Glutamatergic neuron (in vitro differentiated cells): ENCODE results near the gene ARL15. TPM values are rescaled to one million over a fixed set of nuclear protein-coding genes. Genes with fewer than 3 reads are reported as not detected.

Source experiments
- DNase-seq: peaks from one replicate; pipeline ENCODE4 v3.0.0; 2022
- H3K27ac Mint-ChIP-seq: one replicate; pipeline ENCODE4 v1.8.0; 2020; ENCODE audit warnings: mild to moderate bottlenecking, mixed read lengths, inconsistent platforms; ENCODE audit not compliant: unreplicated experiment
- H3K27me3 Mint-ChIP-seq: one replicate; pipeline ENCODE4 v1.8.0; 2020; ENCODE audit warnings: mild to moderate bottlenecking, moderate library complexity, mixed read lengths, inconsistent platforms; ENCODE audit not compliant: unreplicated experiment
- H3K36me3 Mint-ChIP-seq: one replicate; pipeline ENCODE4 v1.8.0; 2020; ENCODE audit warnings: mild to moderate bottlenecking, mixed read lengths, inconsistent platforms; ENCODE audit not compliant: unreplicated experiment
- H3K4me1 Mint-ChIP-seq: one replicate; pipeline ENCODE4 v1.8.0; 2020; ENCODE audit warnings: mild to moderate bottlenecking, low read depth, mixed read lengths, inconsistent platforms; ENCODE audit not compliant: unreplicated experiment
- H3K4me3 Mint-ChIP-seq: one replicate; pipeline ENCODE4 v1.8.0; 2020; ENCODE audit warnings: mild to moderate bottlenecking, mixed read lengths, inconsistent platforms; ENCODE audit not compliant: unreplicated experiment
- H3K9me3 Mint-ChIP-seq: one replicate; pipeline ENCODE4 v1.8.0; 2020; ENCODE audit warnings: mild to moderate bottlenecking, moderate library complexity, mixed read lengths, inconsistent platforms; ENCODE audit not compliant: unreplicated experiment
- CTCF ChIP-seq: fragments of 200-600 bp; sonication (generic); IDR thresholded peaks from one replicate; pipeline ENCODE4 v1.5.0; 2021; ENCODE audit not compliant: partially characterized antibody, unreplicated experiment
- total RNA-seq: library from RNA; stranded (reverse); fragmentation: NEBNext Ultra II Directional; extraction: Animal tissue kit (Norgen Biotek cat#: 25700); gene quantifications from one replicate; pipeline ENCODE4 v1.2.1, GENCODE V29; 2021; ENCODE audit not compliant: unreplicated experiment

ARL15 gene
- total RNA-seq, 1 donor from 2014 or later = 37.4 TPM

- Mint-ChIP-seq H3K36me3 (no peaks in the 10 kb centered on the region), H3K27me3 (no peaks in the 10 kb centered on the region), H3K27ac (no peak overlapping the region), H3K9me3 (no peaks in the 10 kb centered on the region), H3K4me1 (peaks cover 3% of the 10 kb centered on the region), H3K4me3 (no peak overlapping the region)
- no peak for DNase-seq
- no peak for TF ChIP-seq CTCF
Observed at GRCh38 chr5:54226215-54226614, 84.2 kb downstream of the ARL15 start.

- Mint-ChIP-seq H3K27ac (no peak overlapping the region), H3K36me3 (no peaks in the 10 kb centered on the region), H3K4me1 (peaks cover 5% of the 10 kb centered on the region), H3K27me3 (no peaks in the 10 kb centered on the region), H3K4me3 (no peak overlapping the region), H3K9me3 (no peaks in the 10 kb centered on the region)
- DNase-seq = no peak
- no peak for TF ChIP-seq CTCF
Observed at GRCh38 chr5:54224103-54224826, 86.1 kb downstream of the ARL15 start.

GRCh38 chr5:54222336-54222735 is 88.0 kb downstream of the ARL15 start:
- no peaks in the 10 kb centered on the region for H3K36me3 Mint-ChIP-seq

DNA sequence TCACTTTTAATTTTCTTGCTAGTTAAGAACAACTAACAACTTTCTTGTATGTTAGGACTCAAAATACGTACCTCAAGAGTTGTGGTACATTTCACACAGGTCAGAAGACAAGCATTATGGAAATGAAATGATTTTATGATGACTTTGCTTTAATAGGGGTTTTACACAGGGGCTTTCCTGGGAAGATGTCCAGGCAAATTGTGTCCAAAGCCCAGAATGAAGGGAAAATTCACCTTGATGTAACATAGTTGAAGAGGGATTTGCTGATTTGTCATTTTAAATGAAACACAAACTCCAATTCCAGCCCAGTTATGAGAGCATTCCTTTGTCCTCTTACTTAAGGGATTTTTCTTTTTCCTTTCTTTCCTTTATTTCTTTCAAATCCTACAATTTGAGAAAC is 89.2 kb downstream of the ARL15 start:
- Mint-ChIP-seq H3K36me3 (no peaks in the 10 kb centered on the region), H3K27ac (no peak overlapping the region), H3K4me3 (no peak overlapping the region), H3K4me1 (peaks cover 9% of the 10 kb centered on the region), H3K9me3 (no peaks in the 10 kb centered on the region), H3K27me3 (no peaks in the 10 kb centered on the region)
- DNase-seq = no peak
- no peak for TF ChIP-seq CTCF

More at GRCh38 chr5:54222336-54222735, 88.0 kb downstream of the ARL15 start:
- Mint-ChIP-seq H3K4me3 (no peak overlapping the region), H3K4me1 (peaks cover 6% of the 10 kb centered on the region), H3K27ac (no peak overlapping the region), H3K27me3 (no peaks in the 10 kb centered on the region), H3K9me3 (no peaks in the 10 kb centered on the region)
- DNase-seq = no peak
- TF ChIP-seq CTCF = no peak

DNA sequence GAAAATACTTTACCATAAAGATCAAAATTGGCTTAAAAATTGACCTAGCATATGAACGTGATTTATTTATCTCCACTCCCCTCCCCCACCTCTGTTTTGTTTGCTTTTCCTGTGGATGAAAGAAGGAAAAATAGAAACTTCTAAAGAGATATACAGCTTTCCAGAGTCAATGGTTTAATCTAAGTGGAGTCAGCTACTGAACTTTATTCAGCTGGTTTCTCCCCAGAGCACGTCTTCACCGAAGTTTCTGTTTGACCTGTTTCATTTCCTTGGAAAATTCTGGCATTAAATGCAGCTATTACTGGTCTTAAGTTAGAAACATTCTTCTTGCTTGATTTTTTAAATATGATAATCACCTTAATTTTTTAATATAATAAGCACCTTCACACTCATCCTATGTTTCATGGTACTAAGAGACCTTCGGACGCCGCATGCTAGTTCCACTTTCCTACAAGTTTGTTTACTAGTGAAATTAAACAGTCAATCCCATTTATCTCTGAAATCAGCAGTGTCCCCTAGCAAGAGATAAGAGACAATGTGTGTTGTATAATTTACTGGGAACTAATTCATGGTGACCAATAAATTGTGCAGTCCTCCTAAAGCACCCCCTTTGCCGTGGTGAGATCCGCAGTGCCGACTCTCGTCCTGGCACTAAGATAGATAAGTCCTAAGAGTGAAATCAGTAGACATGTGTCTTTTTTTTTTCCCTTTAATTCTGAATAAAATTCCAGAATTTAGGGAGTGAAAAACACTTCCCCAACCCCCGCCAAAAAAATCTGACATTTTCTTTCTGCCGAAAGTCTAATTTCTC is 89.9 kb downstream of the ARL15 start:
- no peak overlapping the region for H3K27ac Mint-ChIP-seq
- no peaks in the 10 kb centered on the region for H3K27me3 Mint-ChIP-seq
- no peaks in the 10 kb centered on the region for H3K36me3 Mint-ChIP-seq
- no peak for DNase-seq
- no peaks in the 10 kb centered on the region for H3K9me3 Mint-ChIP-seq
- TF ChIP-seq CTCF = no peak
- no peak overlapping the region for H3K4me3 Mint-ChIP-seq
- H3K4me1 Mint-ChIP-seq = peaks cover 11% of the 10 kb centered on the region
